NCI-H128 (cell line): ENCODE data around the gene TSHZ3.

Source experiments
- DNase-seq: peaks from one replicate; lab custom pipeline; 2025; ENCODE audit not compliant: unreplicated experiment; lab: John Stamatoyannopoulos, UW

The TSHZ3 gene

GRCh38 chr19:31354316-31354715 lies 5.1 kb upstream of the TSHZ3 start:
- no peak for DNase-seq

GRCh38 chr19:31353833-31354232 lies 4.6 kb upstream of the TSHZ3 start:
- no peak for DNase-seq

GRCh38 chr19:31352782-31353651 lies 3.8 kb upstream of the TSHZ3 start:
- no peak for DNase-seq

- DNase-seq, result no peak
Measured at GRCh38 chr19:31352296-31352781, 3.1 kb upstream of the TSHZ3 start.

- no peak for DNase-seq
Measured at GRCh38 chr19:31351855-31352195, 2.6 kb upstream of the TSHZ3 start.

GRCh38 chr19:31351056-31351854 lies 2.0 kb upstream of the TSHZ3 start:
- DNase-seq, result no peak

- no peak for DNase-seq
Measured at GRCh38 chr19:31350693-31351055, 1.4 kb upstream of the TSHZ3 start.

- no peak for DNase-seq
Measured at GRCh38 chr19:31350033-31350692, 927 bp upstream of the TSHZ3 start.

GRCh38 chr19:31348481-31349159 lies 616 bp downstream of the TSHZ3 start:
- DNase-seq, result no peak

- DNase-seq, result no peak
Measured at GRCh38 chr19:31347828-31348392, 1.3 kb downstream of the TSHZ3 start.

GRCh38 chr19:31347354-31347753 lies 1.9 kb downstream of the TSHZ3 start:
- DNase-seq, result no peak

GRCh38 chr19:31346184-31347059 lies 2.8 kb downstream of the TSHZ3 start:
- DNase-seq, result no peak

GRCh38 chr19:31344403-31344802 lies 4.8 kb downstream of the TSHZ3 start:
- no peak for DNase-seq

GRCh38 chr19:31342926-31343325 lies 6.3 kb downstream of the TSHZ3 start:
- no peak for DNase-seq

GRCh38 chr19:31340042-31341025 lies 8.9 kb downstream of the TSHZ3 start:
- DNase-seq, result no peak

- DNase-seq, result no peak
Measured at GRCh38 chr19:31339411-31339810, 9.8 kb downstream of the TSHZ3 start.

GRCh38 chr19:31338069-31338776 lies 11.0 kb downstream of the TSHZ3 start:
- DNase-seq, result no peak
